BJ (cell line): Measurements from ENCODE around the gene TTC12. TPM values are rescaled to one million over a fixed set of nuclear protein-coding genes. Genes with fewer than 3 reads are reported as not detected.

ENCODE experiments used
- CTCF ChIA-PET: fragments of 350-600 bp; formaldehyde crosslinking; extraction: SDS; loops from one replicate; lab custom pipeline; 2021; ENCODE audit warnings: antibody characterized with exemption, inconsistent platforms; lab: Yijun Ruan, JAX
- POLR2A ChIA-PET: fragments of 300-600 bp; sonication (Branson Sonifier 250); formaldehyde crosslinking; extraction: SDS; loops from one replicate; lab custom pipeline; 2021; ENCODE audit warnings: antibody characterized with exemption; lab: Charles Lee
- DNase-seq: peaks from one replicate; pipeline ENCODE4 v3.0.0-alpha.2; 2011; ENCODE audit warnings: low read depth
- H3K27me3 ChIP-seq: 2 replicates; pipeline ENCODE4 v1.6.0; 2011; ENCODE audit warnings: low read length; ENCODE audit not compliant: control insufficient read depth, insufficient read depth
- H3K36me3 ChIP-seq: 2 replicates; pipeline ENCODE4 v1.5.1; 2011; ENCODE audit warnings: low read length; ENCODE audit not compliant: control insufficient read depth, insufficient read depth
- H3K4me3 ChIP-seq: 2 replicates; pipeline ENCODE4 v1.5.1; 2011; ENCODE audit warnings: low read depth, mild to moderate bottlenecking, control low read depth, low read length
- polyA plus RNA-seq: library from polyadenylated mRNA; depleted of rRNA; stranded (reverse); fragments of >200 nt; gene quantifications from 2 replicates; pipeline ENCODE4 v1.2.3, GENCODE V29; 2011
- TF ChIP-seq, protein P1 (sequence below): IDR thresholded peaks from 2 replicates; pipeline ENCODE4 v1.5.1; 2011; ENCODE audit warnings: low read depth, mild to moderate bottlenecking, control low read depth, inconsistent platforms, low read length, moderate library complexity; ENCODE audit not compliant: insufficient read depth

The TTC12 gene
- polyA plus RNA-seq, 1 experiment = 14.0 TPM

DNA sequence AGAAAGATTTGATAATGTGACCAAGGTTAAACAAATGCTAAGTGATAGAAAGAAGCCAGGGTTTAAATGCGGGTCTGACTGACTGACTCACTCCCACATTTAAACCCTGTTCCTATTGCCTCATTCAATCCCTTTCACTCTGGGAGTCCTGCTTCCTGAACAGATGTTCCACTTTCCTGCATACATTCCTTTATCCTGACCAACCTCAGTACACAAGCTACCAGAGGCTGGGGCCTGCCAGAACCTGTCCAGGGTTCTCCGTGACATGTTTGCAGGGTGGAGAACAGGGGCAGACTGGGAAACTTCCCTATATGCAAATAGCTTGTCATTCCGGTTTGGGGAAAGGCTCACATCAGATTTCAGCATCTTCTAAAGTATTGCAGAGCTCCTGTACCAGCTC is 70.2 kb downstream of the TTC12 start:
- ChIA-PET POLR2A (no interaction called here), CTCF (no interaction called here)
- DNase-seq = peak; percentile 64
- Histone ChIP-seq H3K36me3 (no peaks in the 10 kb centered on the region), H3K4me3 (no peak overlapping the region), H3K27me3 (peaks cover 14% of the 10 kb centered on the region)
- TF ChIP-seq, protein P1, sequence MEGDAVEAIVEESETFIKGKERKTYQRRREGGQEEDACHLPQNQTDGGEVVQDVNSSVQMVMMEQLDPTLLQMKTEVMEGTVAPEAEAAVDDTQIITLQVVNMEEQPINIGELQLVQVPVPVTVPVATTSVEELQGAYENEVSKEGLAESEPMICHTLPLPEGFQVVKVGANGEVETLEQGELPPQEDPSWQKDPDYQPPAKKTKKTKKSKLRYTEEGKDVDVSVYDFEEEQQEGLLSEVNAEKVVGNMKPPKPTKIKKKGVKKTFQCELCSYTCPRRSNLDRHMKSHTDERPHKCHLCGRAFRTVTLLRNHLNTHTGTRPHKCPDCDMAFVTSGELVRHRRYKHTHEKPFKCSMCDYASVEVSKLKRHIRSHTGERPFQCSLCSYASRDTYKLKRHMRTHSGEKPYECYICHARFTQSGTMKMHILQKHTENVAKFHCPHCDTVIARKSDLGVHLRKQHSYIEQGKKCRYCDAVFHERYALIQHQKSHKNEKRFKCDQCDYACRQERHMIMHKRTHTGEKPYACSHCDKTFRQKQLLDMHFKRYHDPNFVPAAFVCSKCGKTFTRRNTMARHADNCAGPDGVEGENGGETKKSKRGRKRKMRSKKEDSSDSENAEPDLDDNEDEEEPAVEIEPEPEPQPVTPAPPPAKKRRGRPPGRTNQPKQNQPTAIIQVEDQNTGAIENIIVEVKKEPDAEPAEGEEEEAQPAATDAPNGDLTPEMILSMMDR = no peak

DNA sequence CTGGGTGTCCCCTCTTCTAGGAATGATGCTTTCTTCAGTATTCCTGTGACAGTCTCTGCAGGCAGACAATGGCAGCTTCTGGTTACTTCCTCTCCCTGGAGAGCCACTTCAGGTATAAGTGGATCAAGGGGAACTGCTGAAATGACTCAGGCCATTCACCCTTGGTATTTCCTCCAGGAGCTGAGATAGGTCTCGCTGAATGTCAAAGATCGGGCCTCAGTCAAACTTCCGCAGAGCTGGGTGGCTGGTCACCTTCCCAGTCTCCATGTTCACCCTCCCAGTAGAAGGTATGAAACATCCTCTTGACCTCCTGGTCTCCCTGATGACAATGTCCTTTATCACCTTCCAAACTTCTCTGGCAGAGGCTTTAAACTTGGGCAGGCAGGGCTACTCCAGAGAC is 71.4 kb downstream of the TTC12 start:
- POLR2A ChIA-PET = no interaction called here
- Histone ChIP-seq H3K36me3 (no peaks in the 10 kb centered on the region), H3K27me3 (peaks cover 14% of the 10 kb centered on the region), H3K4me3 (no peak overlapping the region)
- no peak for DNase-seq
- CTCF ChIA-PET = no interaction called here
- TF ChIP-seq, protein P1 = no peak

DNA sequence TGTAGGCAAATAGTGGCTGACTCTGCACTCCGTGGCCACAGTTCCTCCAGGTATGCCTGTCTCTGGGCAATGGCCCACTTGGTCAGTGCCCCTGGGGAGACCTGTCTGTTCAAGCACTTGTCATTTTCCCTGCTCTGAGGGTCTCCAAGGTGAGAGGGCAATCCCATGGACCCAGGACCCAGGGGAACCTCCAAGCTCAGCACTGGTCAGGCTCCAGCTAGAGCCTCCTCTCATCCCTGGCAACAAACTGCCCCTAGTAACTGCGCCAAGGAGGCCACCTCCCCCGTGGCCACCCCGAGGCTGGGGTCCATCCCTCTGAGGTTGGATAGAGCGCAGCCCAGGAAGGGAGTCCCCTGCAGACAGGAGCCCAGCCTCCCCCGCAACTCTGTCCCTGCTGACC is 72.5 kb downstream of the TTC12 start:
- POLR2A ChIA-PET = no interaction called here
- H3K4me3 ChIP-seq = no peak overlapping the region
- CTCF ChIA-PET = no interaction called here
- no peak for DNase-seq
- peaks cover 15% of the 10 kb centered on the region for H3K27me3 ChIP-seq
- no peaks in the 10 kb centered on the region for H3K36me3 ChIP-seq
- TF ChIP-seq, protein P1 = no peak

DNA sequence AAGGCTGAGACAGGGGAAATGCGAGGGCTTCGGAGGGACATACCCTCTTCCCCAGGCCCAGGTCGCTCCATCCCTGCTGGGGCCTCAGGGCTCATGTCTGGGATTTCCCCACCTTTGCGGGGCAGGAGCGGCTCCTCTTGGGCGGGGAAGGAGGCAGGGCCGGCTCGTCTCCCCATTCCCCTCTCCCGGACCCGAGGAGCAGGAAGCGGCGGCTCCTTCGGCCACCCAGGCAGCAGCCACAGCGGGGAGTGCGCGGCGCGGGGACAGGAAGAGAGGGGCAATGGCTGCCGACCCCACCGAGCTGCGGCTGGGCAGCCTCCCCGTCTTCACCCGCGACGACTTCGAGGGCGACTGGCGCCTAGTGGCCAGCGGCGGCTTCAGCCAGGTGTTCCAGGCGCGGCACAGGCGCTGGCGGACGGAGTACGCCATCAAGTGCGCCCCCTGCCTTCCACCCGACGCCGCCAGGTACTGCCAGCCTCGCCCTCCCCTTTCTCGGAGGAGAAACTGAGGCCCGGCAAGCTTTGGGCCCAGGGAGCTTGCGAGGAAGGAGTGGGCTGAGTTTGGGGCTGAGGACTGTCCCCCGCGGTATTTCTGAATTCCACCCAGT is 73.3 kb downstream of the TTC12 start, which contains the start of gene ANKK1:
Gene ANKK1 (plus strand): TSS at position 175 of the 607 bp plus-strand sequence. CDS start 106 bp downstream, at position 281.
- Histone ChIP-seq H3K36me3 (no peaks in the 10 kb centered on the region), H3K27me3 (peaks cover 16% of the 10 kb centered on the region), H3K4me3 (no peak within 1 kb of the TSS)
- ChIA-PET POLR2A (no interaction called here), CTCF (no interaction called here)
- TF ChIP-seq, protein P1 = peak; percentile 13; the same call in 1 of the 2 replicates
- DNase-seq = no peak

DNA sequence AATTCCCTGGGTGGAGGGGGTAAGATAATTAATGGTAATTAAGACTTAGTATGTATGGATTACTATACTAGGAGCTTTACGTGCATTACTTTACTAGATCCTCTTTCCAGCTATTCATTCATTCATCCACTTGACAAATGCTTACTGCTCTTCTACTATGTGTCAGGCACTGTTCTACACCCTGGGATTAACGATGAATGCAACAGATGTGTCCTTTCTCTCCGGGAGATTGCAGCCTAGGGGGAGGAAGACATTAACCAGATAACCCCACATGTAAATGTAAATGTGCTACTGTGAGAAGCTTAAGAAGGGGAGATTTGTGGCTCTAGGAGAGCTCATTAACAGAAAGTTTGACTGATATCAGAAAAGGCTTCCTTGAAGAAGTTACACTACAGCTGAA is 74.9 kb downstream of the TTC12 start:
- Histone ChIP-seq H3K27me3 (peaks cover 18% of the 10 kb centered on the region), H3K36me3 (no peaks in the 10 kb centered on the region), H3K4me3 (no peak overlapping the region)
- no peak for DNase-seq
- ChIA-PET POLR2A (no interaction called here), CTCF (no interaction called here)
- TF ChIP-seq, protein P1 = no peak
